Smooth muscle cell (in vitro differentiated cells): ENCODE measurements around the gene VSIR. TPM values are rescaled to one million over a fixed set of nuclear protein-coding genes. Genes with fewer than 3 reads are reported as not detected.

Experiments
- DNase-seq: peaks from one replicate; lab custom pipeline; 2025; ENCODE audit not compliant: unreplicated experiment; lab: John Stamatoyannopoulos, UW
- H2AFZ ChIP-seq: fragments of 200-600 bp; sonication (generic); 2 replicates; pipeline ENCODE4 v1.6.0; 2016; ENCODE audit warnings: antibody characterized with exemption, low read depth, mild to moderate bottlenecking
- H3F3A ChIP-seq: fragments of 200-600 bp; sonication (generic); 2 replicates; pipeline ENCODE4 v1.6.0; 2017; ENCODE audit warnings: antibody characterized with exemption, low read depth
- H3K27ac ChIP-seq: fragments of 200-600 bp; sonication (generic); 2 replicates; pipeline ENCODE4 v1.5.1; 2016; ENCODE audit warnings: low read depth, mild to moderate bottlenecking
- H3K27me3 ChIP-seq: fragments of 200-600 bp; sonication (generic); 2 replicates; pipeline ENCODE4 v1.6.1; 2016; ENCODE audit warnings: low read depth, mild to moderate bottlenecking
- H3K36me3 ChIP-seq: fragments of 200-600 bp; sonication (generic); 2 replicates; pipeline ENCODE4 v1.5.1; 2016; ENCODE audit warnings: low read depth
- H3K4me1 ChIP-seq: fragments of 200-600 bp; sonication (generic); 2 replicates; pipeline ENCODE4 v1.5.1; 2016; ENCODE audit warnings: low read depth
- H3K4me2 ChIP-seq: fragments of 200-600 bp; sonication (generic); 2 replicates; pipeline ENCODE4 v1.6.0; 2016; ENCODE audit warnings: mild to moderate bottlenecking
- H3K4me3 ChIP-seq: fragments of 200-600 bp; sonication (generic); 2 replicates; pipeline ENCODE4 v1.5.1; 2016; ENCODE audit warnings: mild to moderate bottlenecking
- H3K79me2 ChIP-seq: fragments of 200-600 bp; sonication (generic); 2 replicates; pipeline ENCODE4 v1.6.0; 2016; ENCODE audit warnings: low read depth, mild to moderate bottlenecking
- H3K9ac ChIP-seq: fragments of 200-600 bp; sonication (generic); 2 replicates; pipeline ENCODE4 v1.6.0; 2016; ENCODE audit warnings: low read depth
- H3K9me3 ChIP-seq: fragments of 200-600 bp; sonication (generic); replicated peaks from 2 replicates; pipeline ENCODE4 v1.5.1; 2016; ENCODE audit warnings: low read depth
- H4K20me1 ChIP-seq: fragments of 200-600 bp; sonication (generic); 2 replicates; pipeline ENCODE4 v1.6.0; 2016; ENCODE audit warnings: low read depth
- CTCF ChIP-seq: fragments of 200-600 bp; sonication (generic); IDR thresholded peaks from 2 replicates; pipeline ENCODE4 v1.5.1; 2017; ENCODE audit warnings: borderline replicate concordance, mild to moderate bottlenecking, antibody characterized with exemption; ENCODE audit not compliant: insufficient read depth, poor library complexity, severe bottlenecking
- WGBS: methylation state at CpG from one replicate; pipeline ENCODE4 v1.1.7; 2016; ENCODE audit warnings: low lambda C conversion rate; 5-methylcytosine and 5-hydroxymethylcytosine counted together
- polyA plus RNA-seq: library from polyadenylated mRNA; unstranded; fragments of >200 nt; fragmentation: Nextera tagmentation; extraction: Ambion mirVana; gene quantifications from 2 replicates; pipeline ENCODE4 v1.2.1, GENCODE V29; 2016
- total RNA-seq: library from RNA; depleted of rRNA; stranded (reverse); fragments of >200 nt; gene quantifications from 2 replicates; pipeline ENCODE4 v1.2.3, GENCODE V29; 2014

Gene VSIR
- total and polyA plus RNA-seq, 2 experiments from 2014 or later, result 3.6 TPM

- H3K4me2 ChIP-seq, result no peak overlapping the region
- no peaks in the 10 kb centered on the region for H3F3A ChIP-seq
- no peak for DNase-seq
- no peak overlapping the region for H2AFZ ChIP-seq
- H3K27me3 ChIP-seq, result peaks cover 12% of the 10 kb centered on the region
- H3K36me3 ChIP-seq, result no peaks in the 10 kb centered on the region
- H3K9me3 ChIP-seq, result no peaks in the 10 kb centered on the region
- no peak overlapping the region for H3K27ac ChIP-seq
- no peaks in the 10 kb centered on the region for H3K79me2 ChIP-seq
- no peaks in the 10 kb centered on the region for H3K4me1 ChIP-seq
- no peak for TF ChIP-seq CTCF
- no peak overlapping the region for H3K4me3 ChIP-seq
- H4K20me1 ChIP-seq, result no peaks in the 10 kb centered on the region
- H3K9ac ChIP-seq, result no peak overlapping the region
- 90% methylated on average over 10 of the region's 11 CpGs for WGBS
Observed at GRCh38 chr10:71701496-71702132, 71.7 kb downstream of the VSIR start.

GRCh38 chr10:71700731-71701368 is 72.5 kb downstream of the VSIR start:
- H3K27ac ChIP-seq, result no peak overlapping the region
- H3K79me2 ChIP-seq, result no peaks in the 10 kb centered on the region
- no peaks in the 10 kb centered on the region for H3K36me3 ChIP-seq
- no peak for TF ChIP-seq CTCF
- no peaks in the 10 kb centered on the region for H3K4me1 ChIP-seq
- H2AFZ ChIP-seq, result no peak overlapping the region
- no peak overlapping the region for H3K4me2 ChIP-seq
- H3K9ac ChIP-seq, result no peak overlapping the region
- no peaks in the 10 kb centered on the region for H4K20me1 ChIP-seq
- H3K27me3 ChIP-seq, result peaks cover 12% of the 10 kb centered on the region
- no peak for DNase-seq
- 84% methylated on average over 11 of the region's 11 CpGs for WGBS
- H3K4me3 ChIP-seq, result no peak overlapping the region
- H3F3A ChIP-seq, result no peaks in the 10 kb centered on the region
- H3K9me3 ChIP-seq, result no peaks in the 10 kb centered on the region

- no peak for TF ChIP-seq CTCF
- Histone ChIP-seq H3K9me3 (no peaks in the 10 kb centered on the region), H3F3A (no peaks in the 10 kb centered on the region), H3K9ac (no peak overlapping the region), H3K4me2 (no peak overlapping the region), H2AFZ (no peak overlapping the region), H3K36me3 (no peaks in the 10 kb centered on the region), H4K20me1 (no peaks in the 10 kb centered on the region), H3K4me1 (no peaks in the 10 kb centered on the region), H3K27ac (no peak overlapping the region), H3K4me3 (no peak overlapping the region), H3K79me2 (no peaks in the 10 kb centered on the region), H3K27me3 (peaks cover 12% of the 10 kb centered on the region)
- WGBS, result 87% methylated on average over 5 of the region's 5 CpGs
- no peak for DNase-seq
Observed at GRCh38 chr10:71698737-71699136, 74.6 kb downstream of the VSIR start.
